AG04450 (cell line): ENCODE measurements around the gene SYNPR. TPM values are rescaled to one million over a fixed set of nuclear protein-coding genes. Genes with fewer than 3 reads are reported as not detected.

Experiments
- CTCF ChIA-PET: fragments of 300-600, 350-600 bp; formaldehyde crosslinking; extraction: SDS; loops from one replicate; lab custom pipeline; 2022; ENCODE audit warnings: antibody characterized with exemption, inconsistent platforms; lab: Charles Lee
- POLR2A ChIA-PET: fragments of 350-600 bp; formaldehyde crosslinking; extraction: SDS; loops from one replicate; lab custom pipeline; 2021; ENCODE audit warnings: antibody characterized with exemption, inconsistent platforms; lab: Yijun Ruan, JAX
- DNase-seq: peaks from one replicate; pipeline ENCODE4 v3.0.0-alpha.2; 2011; ENCODE audit warnings: low read depth, low spot score
- H3K27ac ChIP-seq: one replicate; pipeline ENCODE4 v1.5.1; 2012; ENCODE audit warnings: low read depth, low read length, control low read depth
- H3K27me3 ChIP-seq: one replicate; pipeline ENCODE4 v1.6.0; 2012; ENCODE audit warnings: low read length; ENCODE audit not compliant: control insufficient read depth, insufficient read depth
- H3K4me3 ChIP-seq: 2 replicates; pipeline ENCODE4 v1.5.1; 2011; ENCODE audit warnings: mild to moderate bottlenecking, low read depth, low read length, control low read depth
- H3K9me3 ChIP-seq: 2 replicates; pipeline ENCODE4 v1.5.1; 2012; ENCODE audit warnings: low read length; ENCODE audit not compliant: control insufficient read depth, insufficient read depth
- polyA plus RNA-seq: library from polyadenylated mRNA; depleted of rRNA; stranded (reverse); fragments of >200 nt; gene quantifications from 2 replicates; pipeline ENCODE4 v1.2.3, GENCODE V29; 2011
- TF ChIP-seq, protein P1 (sequence below): IDR thresholded peaks from 2 replicates; pipeline ENCODE4 v1.5.1; 2011; ENCODE audit warnings: low read depth, low read length, control low read depth, inconsistent platforms

Gene SYNPR
- polyA plus RNA-seq, 1 experiment = not detected

GRCh38 chr3:63413523-63413922 is 135.4 kb downstream of the SYNPR start:
- TF ChIP-seq, protein P1, sequence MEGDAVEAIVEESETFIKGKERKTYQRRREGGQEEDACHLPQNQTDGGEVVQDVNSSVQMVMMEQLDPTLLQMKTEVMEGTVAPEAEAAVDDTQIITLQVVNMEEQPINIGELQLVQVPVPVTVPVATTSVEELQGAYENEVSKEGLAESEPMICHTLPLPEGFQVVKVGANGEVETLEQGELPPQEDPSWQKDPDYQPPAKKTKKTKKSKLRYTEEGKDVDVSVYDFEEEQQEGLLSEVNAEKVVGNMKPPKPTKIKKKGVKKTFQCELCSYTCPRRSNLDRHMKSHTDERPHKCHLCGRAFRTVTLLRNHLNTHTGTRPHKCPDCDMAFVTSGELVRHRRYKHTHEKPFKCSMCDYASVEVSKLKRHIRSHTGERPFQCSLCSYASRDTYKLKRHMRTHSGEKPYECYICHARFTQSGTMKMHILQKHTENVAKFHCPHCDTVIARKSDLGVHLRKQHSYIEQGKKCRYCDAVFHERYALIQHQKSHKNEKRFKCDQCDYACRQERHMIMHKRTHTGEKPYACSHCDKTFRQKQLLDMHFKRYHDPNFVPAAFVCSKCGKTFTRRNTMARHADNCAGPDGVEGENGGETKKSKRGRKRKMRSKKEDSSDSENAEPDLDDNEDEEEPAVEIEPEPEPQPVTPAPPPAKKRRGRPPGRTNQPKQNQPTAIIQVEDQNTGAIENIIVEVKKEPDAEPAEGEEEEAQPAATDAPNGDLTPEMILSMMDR = no peak
- ChIA-PET POLR2A (no interaction called here), CTCF (interaction anchor here (0.6 to 1.0 kb wide), 2 partner anchors 20 to 62 kb away, joined by 3 to 4 read pairs; no protein-coding TSS in a partner anchor)
- Histone ChIP-seq H3K4me3 (no peak overlapping the region), H3K27ac (no peak overlapping the region), H3K9me3 (no peaks in the 10 kb centered on the region), H3K27me3 (no peaks in the 10 kb centered on the region)
- no peak for DNase-seq

DNA sequence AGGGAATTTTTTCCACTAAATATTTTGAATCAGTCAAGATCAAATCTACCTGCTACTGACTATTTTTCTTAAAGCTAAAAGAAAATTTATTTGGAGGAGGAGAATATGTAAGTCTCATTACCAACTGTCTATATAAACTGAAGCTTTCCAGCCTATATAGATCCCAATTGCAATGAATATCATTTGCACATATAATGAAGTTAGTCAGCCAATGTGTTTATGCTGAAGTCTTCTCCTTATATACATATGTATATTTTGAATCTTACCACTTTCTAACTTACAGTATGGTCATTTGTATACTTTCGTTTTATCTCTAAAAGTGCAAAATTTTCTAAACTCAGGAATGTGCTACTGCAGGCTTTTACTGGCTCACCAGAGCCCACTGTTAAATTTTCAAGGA is 136.5 kb downstream of the SYNPR start:
- Histone ChIP-seq H3K27me3 (no peaks in the 10 kb centered on the region), H3K9me3 (no peaks in the 10 kb centered on the region), H3K4me3 (no peak overlapping the region), H3K27ac (no peak overlapping the region)
- no peak for DNase-seq
- TF ChIP-seq, protein P1 = no peak
- ChIA-PET POLR2A (no interaction called here), CTCF (interaction anchor here (1.3 kb wide), 1 partner anchor 65 kb away, joined by 6 read pairs; no protein-coding TSS in a partner anchor)

DNA sequence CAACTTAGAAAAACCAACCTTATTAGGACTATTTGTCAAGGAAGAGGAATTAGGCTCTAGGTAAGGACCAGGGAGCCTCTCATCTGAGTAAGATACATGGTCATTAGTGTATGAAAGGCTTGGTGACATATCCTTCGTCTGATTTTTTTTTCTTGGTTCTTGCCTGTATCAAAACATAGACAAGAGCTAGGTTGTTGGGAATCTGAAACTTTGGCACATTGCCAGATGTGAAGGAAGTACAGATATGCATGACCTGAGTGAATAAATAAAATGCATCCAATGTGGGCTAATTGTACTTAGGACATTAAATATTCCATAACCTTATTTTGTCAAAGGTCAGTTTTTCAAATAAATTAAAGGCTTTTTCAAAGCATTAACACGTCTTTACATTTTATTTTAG is 151.8 kb downstream of the SYNPR start:
- DNase-seq = no peak
- TF ChIP-seq, protein P1 = no peak
- Histone ChIP-seq H3K27ac (no peak overlapping the region), H3K9me3 (no peaks in the 10 kb centered on the region), H3K4me3 (no peak overlapping the region), H3K27me3 (no peaks in the 10 kb centered on the region)
- POLR2A ChIA-PET = no interaction called here
- CTCF ChIA-PET = no interaction called here

DNA sequence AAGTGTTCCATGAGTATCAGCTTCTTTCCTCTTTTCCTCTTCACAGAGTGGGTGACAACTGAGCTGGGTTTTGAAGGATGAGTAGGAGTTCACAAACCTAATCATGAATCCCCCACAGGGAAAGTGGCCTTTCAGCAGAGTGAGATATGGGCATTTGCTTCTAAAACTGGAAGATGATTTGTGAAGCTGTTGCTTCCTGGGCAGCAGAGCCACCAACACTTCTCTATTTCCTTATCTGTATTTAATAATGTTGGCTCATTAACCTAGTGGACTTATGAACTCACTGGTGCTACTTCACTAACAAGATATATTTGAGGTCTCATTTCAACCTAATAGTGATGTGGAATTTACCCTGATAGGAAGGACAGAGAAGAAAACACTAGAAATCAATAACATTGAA is 152.8 kb downstream of the SYNPR start:
- CTCF ChIA-PET = no interaction called here
- H3K9me3 ChIP-seq = no peaks in the 10 kb centered on the region
- H3K4me3 ChIP-seq = no peak overlapping the region
- TF ChIP-seq, protein P1 = no peak
- no peak overlapping the region for H3K27ac ChIP-seq
- no peaks in the 10 kb centered on the region for H3K27me3 ChIP-seq
- DNase-seq = no peak
- POLR2A ChIA-PET = no interaction called here

DNA sequence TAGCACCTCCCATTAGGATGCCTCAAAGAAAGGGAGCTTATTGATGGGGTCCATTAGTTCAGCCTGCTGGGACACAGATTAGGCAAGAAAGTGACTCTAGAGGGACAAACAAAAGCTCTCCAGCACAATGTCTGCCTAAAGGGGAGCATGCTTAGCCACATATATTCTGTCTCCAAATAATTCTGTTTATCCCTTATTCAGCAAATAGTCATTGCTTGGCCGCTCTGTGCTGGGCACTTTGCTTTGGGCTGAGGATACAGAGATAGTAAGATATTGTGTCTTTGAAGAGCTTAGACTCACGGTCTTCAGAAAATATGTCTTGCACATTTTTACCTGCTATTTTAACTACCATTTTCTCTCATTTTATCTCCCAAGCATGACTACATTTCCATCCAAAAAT is 159.8 kb downstream of the SYNPR start:
- H3K27ac ChIP-seq = no peak overlapping the region
- no peak overlapping the region for H3K4me3 ChIP-seq
- peaks cover 2% of the 10 kb centered on the region for H3K27me3 ChIP-seq
- no peak for DNase-seq
- CTCF ChIA-PET = no interaction called here
- TF ChIP-seq, protein P1 = no peak
- H3K9me3 ChIP-seq = no peaks in the 10 kb centered on the region
- POLR2A ChIA-PET = no interaction called here
